ENCODE data around the gene CMIP.
"Not testable (repeated sequence)": the region's sequence is repeated elsewhere in the genome, so short reads cannot be mapped to it uniquely, and the experiment has no call there.

CMIP gene

GRCh38 chr16:81417210-81417609 is 27.4 kb upstream of the CMIP start:
- Mint-ChIP-seq H3K27me3 (ENCODE audit: low read depth) (peaks cover 19% of the 10 kb centered on the region), H3K36me3 (ENCODE audit: low read depth) (no peaks in the 10 kb centered on the region), H3K4me3 (no peak overlapping the region), H3K27ac (no peak overlapping the region), H3K4me1 (peaks cover 11% of the 10 kb centered on the region), H3K9me3 (peaks cover 8% of the 10 kb centered on the region)
- TF ChIP-seq, protein P1, sequence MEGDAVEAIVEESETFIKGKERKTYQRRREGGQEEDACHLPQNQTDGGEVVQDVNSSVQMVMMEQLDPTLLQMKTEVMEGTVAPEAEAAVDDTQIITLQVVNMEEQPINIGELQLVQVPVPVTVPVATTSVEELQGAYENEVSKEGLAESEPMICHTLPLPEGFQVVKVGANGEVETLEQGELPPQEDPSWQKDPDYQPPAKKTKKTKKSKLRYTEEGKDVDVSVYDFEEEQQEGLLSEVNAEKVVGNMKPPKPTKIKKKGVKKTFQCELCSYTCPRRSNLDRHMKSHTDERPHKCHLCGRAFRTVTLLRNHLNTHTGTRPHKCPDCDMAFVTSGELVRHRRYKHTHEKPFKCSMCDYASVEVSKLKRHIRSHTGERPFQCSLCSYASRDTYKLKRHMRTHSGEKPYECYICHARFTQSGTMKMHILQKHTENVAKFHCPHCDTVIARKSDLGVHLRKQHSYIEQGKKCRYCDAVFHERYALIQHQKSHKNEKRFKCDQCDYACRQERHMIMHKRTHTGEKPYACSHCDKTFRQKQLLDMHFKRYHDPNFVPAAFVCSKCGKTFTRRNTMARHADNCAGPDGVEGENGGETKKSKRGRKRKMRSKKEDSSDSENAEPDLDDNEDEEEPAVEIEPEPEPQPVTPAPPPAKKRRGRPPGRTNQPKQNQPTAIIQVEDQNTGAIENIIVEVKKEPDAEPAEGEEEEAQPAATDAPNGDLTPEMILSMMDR (IDR thresholded peaks at IDR 0.05; ENCODE audit: unreplicated experiment in 3 of 3): no peak

DNA sequence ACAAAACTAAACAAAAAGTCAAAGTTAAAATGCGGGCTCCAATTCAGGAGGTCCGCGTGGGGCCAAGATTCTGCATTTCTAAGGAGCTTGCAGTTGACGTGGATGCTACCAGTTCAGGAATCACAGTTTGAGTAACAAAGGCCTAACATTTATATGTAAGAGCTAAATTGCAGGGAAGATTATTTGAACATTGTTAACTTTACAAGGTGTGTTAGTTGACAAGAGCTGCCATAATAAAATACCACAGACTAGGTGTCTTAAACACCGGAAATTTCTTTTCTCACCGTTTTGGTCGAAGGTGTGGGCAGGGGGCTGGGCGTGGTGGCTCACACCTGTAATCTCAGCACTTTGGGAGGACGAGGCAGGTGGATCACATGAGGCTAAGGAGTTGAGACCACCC is 24.8 kb upstream of the CMIP start:
- TF ChIP-seq, protein P1 (IDR thresholded peaks at IDR 0.05; ENCODE audit: unreplicated experiment in 3 of 3): no peak
- Mint-ChIP-seq H3K9me3 (peaks cover 10% of the 10 kb centered on the region), H3K4me1 (peaks cover 4% of the 10 kb centered on the region), H3K36me3 (ENCODE audit: low read depth) (no peaks in the 10 kb centered on the region), H3K27me3 (ENCODE audit: low read depth) (peaks cover 15% of the 10 kb centered on the region), H3K27ac (no peak overlapping the region), H3K4me3 (no peak overlapping the region)

DNA sequence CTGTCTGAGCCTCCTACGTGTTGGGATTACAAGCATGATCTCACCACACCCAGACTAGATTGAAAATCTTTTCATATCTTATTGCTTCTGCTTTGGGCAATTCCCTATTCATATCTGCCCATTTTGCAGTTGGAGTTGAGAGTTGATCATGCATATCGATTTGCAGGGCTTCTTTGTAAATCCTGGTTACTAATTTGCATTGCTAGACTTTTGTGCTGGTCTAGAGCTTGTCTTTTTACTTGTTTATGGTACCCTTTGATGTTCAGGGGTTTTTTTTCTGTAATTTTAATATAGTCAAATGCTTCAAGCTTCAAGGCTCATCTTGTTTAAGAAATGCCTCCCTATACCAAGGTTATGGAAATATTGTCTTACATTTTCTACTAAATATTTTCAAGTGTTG is 23.5 kb upstream of the CMIP start:
- no peaks in the 10 kb centered on the region for H3K36me3 Mint-ChIP-seq (ENCODE audit: low read depth)
- peaks cover 11% of the 10 kb centered on the region for H3K27me3 Mint-ChIP-seq (ENCODE audit: low read depth)
- TF ChIP-seq, protein P1 (IDR thresholded peaks at IDR 0.05; ENCODE audit: unreplicated experiment in 3 of 3): no peak
- no peaks in the 10 kb centered on the region for H3K4me1 Mint-ChIP-seq
- peaks cover 10% of the 10 kb centered on the region for H3K9me3 Mint-ChIP-seq
- no peak overlapping the region for H3K4me3 Mint-ChIP-seq
- no peak overlapping the region for H3K27ac Mint-ChIP-seq

DNA sequence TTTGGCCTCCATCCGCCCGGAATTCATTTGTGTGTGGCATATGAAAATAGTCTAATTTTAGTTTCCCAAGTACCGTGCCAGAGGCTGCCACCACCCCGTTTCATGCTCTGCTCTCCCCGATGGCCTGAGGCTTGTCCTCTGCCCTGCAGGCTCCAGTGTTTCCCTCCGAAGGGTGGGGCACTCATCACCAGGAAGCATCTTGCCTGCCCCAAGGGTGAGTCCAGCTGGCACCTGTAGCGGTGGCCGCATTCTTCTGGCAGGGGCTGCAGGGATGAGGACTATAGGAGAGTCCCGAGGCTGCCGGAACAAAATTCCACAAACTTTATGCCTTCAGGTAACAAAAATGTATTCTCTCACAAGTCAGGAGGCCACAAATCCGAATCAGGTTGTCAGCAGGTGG is 23.1 kb upstream of the CMIP start:
- H3K4me1 Mint-ChIP-seq: no peaks in the 10 kb centered on the region
- H3K27me3 Mint-ChIP-seq (ENCODE audit: low read depth): peaks cover 11% of the 10 kb centered on the region
- H3K4me3 Mint-ChIP-seq: no peak overlapping the region
- no peak overlapping the region for H3K27ac Mint-ChIP-seq
- H3K36me3 Mint-ChIP-seq (ENCODE audit: low read depth): no peaks in the 10 kb centered on the region
- TF ChIP-seq, protein P1 (IDR thresholded peaks at IDR 0.05; ENCODE audit: unreplicated experiment in 3 of 3): no peak
- peaks cover 10% of the 10 kb centered on the region for H3K9me3 Mint-ChIP-seq

DNA sequence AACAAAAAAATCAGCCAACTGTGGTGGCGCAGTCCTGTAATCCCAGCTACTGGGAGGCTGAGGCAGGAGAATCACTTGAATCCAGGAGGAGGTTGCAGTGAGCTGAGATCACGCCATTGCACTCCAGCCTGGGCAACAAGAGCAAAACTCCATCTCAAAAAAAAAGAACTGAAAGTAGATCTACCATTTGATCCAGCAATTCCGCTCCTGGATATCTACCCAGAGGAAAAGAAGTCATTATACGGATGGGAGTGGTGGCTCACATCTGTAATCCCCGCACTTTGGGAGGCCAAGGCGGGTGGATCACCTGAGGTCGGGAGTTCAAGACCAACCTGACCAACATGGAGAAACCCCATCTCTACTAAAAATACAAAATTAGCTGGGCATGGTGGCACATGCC is 22.5 kb upstream of the CMIP start:
- H3K27ac Mint-ChIP-seq; H3K36me3 Mint-ChIP-seq (ENCODE audit: low read depth); H3K4me3 Mint-ChIP-seq; H3K9me3 Mint-ChIP-seq; H3K4me1 Mint-ChIP-seq: not testable (repeated sequence)
- peaks cover 10% of the 10 kb centered on the region for H3K27me3 Mint-ChIP-seq (ENCODE audit: low read depth)

DNA sequence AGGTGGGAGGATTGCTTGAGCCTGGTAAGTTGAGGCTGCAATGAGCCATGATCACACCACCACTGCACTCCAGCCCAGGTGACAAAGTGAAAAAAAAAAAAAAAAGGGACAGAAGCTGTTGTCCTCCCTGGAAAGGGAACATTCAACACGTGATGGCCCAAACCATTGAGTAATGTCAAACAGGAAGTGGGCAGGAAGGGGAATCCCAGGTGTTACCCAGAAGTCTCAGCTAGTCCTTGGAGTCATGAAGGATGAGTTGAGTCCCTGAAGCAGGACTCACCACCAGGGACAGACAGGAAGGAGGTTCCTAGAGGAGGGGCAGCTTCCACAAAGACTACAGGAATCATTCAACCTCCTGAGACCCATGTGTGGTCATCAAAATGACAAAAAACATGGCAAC is 19.8 kb upstream of the CMIP start:
- no peak overlapping the region for H3K4me3 Mint-ChIP-seq
- H3K27me3 Mint-ChIP-seq (ENCODE audit: low read depth): peaks cover 8% of the 10 kb centered on the region
- H3K27ac Mint-ChIP-seq: no peak overlapping the region
- TF ChIP-seq, protein P1 (IDR thresholded peaks at IDR 0.05; ENCODE audit: unreplicated experiment in 3 of 3): no peak
- no peaks in the 10 kb centered on the region for H3K36me3 Mint-ChIP-seq (ENCODE audit: low read depth)
- H3K9me3 Mint-ChIP-seq: peaks cover 10% of the 10 kb centered on the region
- H3K4me1 Mint-ChIP-seq: no peaks in the 10 kb centered on the region
